OCI-LY7 (cell line): ENCODE data around the gene TMEM135. TPM values are rescaled to one million over a fixed set of nuclear protein-coding genes. Genes with fewer than 3 reads are reported as not detected.

Experiments
- BruUV-seq: library from RNA; stranded (reverse); fragments of 400-500 nt; replicated peaks from 2 replicates; lab custom pipeline; 2021; lab: Mats Ljungman, UMichigan
- CTCF ChIA-PET: fragments of 300-600 bp; sonication (Branson Sonifier 250); formaldehyde crosslinking; loops from one replicate; lab custom pipeline; 2022; ENCODE audit warnings: antibody characterized with exemption; ENCODE audit not compliant: unreplicated experiment; lab: Charles Lee
- POLR2A ChIA-PET: fragments of 300-600 bp; sonication (Branson Sonifier 250); formaldehyde crosslinking; loops from one replicate; lab custom pipeline; 2022; ENCODE audit warnings: antibody characterized with exemption; lab: Charles Lee
- DNase-seq: peaks from one replicate; pipeline ENCODE4 v3.0.0-alpha.2; 2015; ENCODE audit warnings: low spot score
- H2AFZ ChIP-seq: fragments of 200-600 bp; sonication (generic), shearing (Covaris generic); 2 replicates; pipeline ENCODE4 v1.6.1; 2014; ENCODE audit warnings: mild to moderate bottlenecking, antibody characterized with exemption, low read length, moderate library complexity
- H3K27ac ChIP-seq: fragments of 200-600 bp; sonication (generic); 2 replicates; pipeline ENCODE4 v1.5.1; 2014; ENCODE audit warnings: mixed run types, low read depth, mild to moderate bottlenecking, moderate library complexity, low read length, inconsistent platforms; ENCODE audit not compliant: poor library complexity, severe bottlenecking
- H3K36me3 ChIP-seq: fragments of 200-600 bp; sonication (generic); 2 replicates; pipeline ENCODE4 v1.6.1; 2014; ENCODE audit warnings: mild to moderate bottlenecking, antibody characterized with exemption, low read length, moderate library complexity, mixed read lengths; ENCODE audit not compliant: insufficient read depth
- H3K4me1 ChIP-seq: fragments of 200-600 bp; sonication (generic); 2 replicates; pipeline ENCODE4 v1.5.1; 2014; ENCODE audit warnings: mild to moderate bottlenecking, low read length; ENCODE audit not compliant: insufficient read depth, poor library complexity, severe bottlenecking
- H3K4me2 ChIP-seq: fragments of 200-600 bp; sonication (generic); 2 replicates; pipeline ENCODE4 v1.6.1; 2014; ENCODE audit warnings: mild to moderate bottlenecking, low read length
- H3K4me3 ChIP-seq: fragments of 200-600 bp; sonication (generic); 2 replicates; pipeline ENCODE4 v1.5.1; 2014; ENCODE audit warnings: mild to moderate bottlenecking, low read depth, low read length; ENCODE audit not compliant: poor library complexity, severe bottlenecking
- H3K79me2 ChIP-seq: fragments of 200-600 bp; sonication (generic); 2 replicates; pipeline ENCODE4 v1.6.1; 2016; ENCODE audit warnings: low read depth, mild to moderate bottlenecking, low read length, moderate library complexity, mixed read lengths; ENCODE audit not compliant: insufficient read depth
- H3K9me2 ChIP-seq: fragments of 200-600 bp; sonication (generic); 2 replicates; pipeline ENCODE4 v1.6.1; 2016; ENCODE audit warnings: mild to moderate bottlenecking, low read length, mixed read lengths; ENCODE audit not compliant: insufficient read depth
- H3K9me3 ChIP-seq: fragments of 200-600 bp; sonication (generic); 2 replicates; pipeline ENCODE4 v1.6.1; 2014; ENCODE audit warnings: mild to moderate bottlenecking, mixed run types, low read length, mixed read lengths
- H4K20me1 ChIP-seq: fragments of 200-600 bp; sonication (generic); 2 replicates; pipeline ENCODE4 v1.6.1; 2014; ENCODE audit warnings: mild to moderate bottlenecking, antibody characterized with exemption, low read length, moderate library complexity, mixed read lengths; ENCODE audit not compliant: insufficient read depth
- CTCF ChIP-seq: fragments of 200-600 bp; sonication (generic); conservative IDR thresholded peaks from 2 replicates; pipeline ENCODE4 v1.5.1; 2014; ENCODE audit warnings: mild to moderate bottlenecking, antibody characterized with exemption, low read length, moderate library complexity, mixed read lengths
- EZH2phosphoT487 ChIP-seq: fragments of 200-600 bp; sonication (generic); IDR thresholded peaks from 2 replicates; pipeline ENCODE4 v1.6.1; 2018; ENCODE audit warnings: low read depth, borderline replicate concordance, mild to moderate bottlenecking, mixed run types, antibody characterized with exemption, low read length, moderate library complexity, mixed read lengths
- intact Hi-C: fragments of 100-400 bp; cut with micrococcal nuclease; formaldehyde crosslinking; loops from one replicate; pipeline ENCODE4 v1.10.0; 2022; ENCODE audit not compliant: unreplicated experiment
- total RNA-seq, 2 experiments: library from RNA; depleted of rRNA in 1 of 2; stranded (reverse); fragments of >200 nt in 1 of 2; shearing (Covaris generic) in 1 of 2; gene quantifications; 2 replicates each; pipeline ENCODE4 v1.2.3, GENCODE V29; 2014 to 2022

TMEM135 gene
- total RNA-seq, 2 experiments from 2014 or later, result 14.5 to 56.4 TPM

GRCh38 chr11:87368151-87368550 lies 330.4 kb downstream of the TMEM135 start:
- ChIA-PET POLR2A (interaction anchor here (0.8 to 2.5 kb wide), 5 partner anchors 9 to 80 kb away, joined by 3 to 9 read pairs (median 4); no protein-coding TSS in a partner anchor), CTCF (no interaction called here)
- H3K36me3 ChIP-seq, result peaks cover 91% of the 10 kb centered on the region
- no peaks in the 10 kb centered on the region for H4K20me1 ChIP-seq
- BruUV-seq, result no TSS peak
- intact Hi-C loops, result no loop called here
- no peaks in the 10 kb centered on the region for H3K79me2 ChIP-seq
- no peaks in the 10 kb centered on the region for H3K9me2 ChIP-seq
- no peak overlapping the region for H2AFZ ChIP-seq
- no peak overlapping the region for H3K4me2 ChIP-seq
- TF ChIP-seq CTCF (no peak), EZH2phosphoT487 (no peak)
- no peak for DNase-seq
- no peak overlapping the region for H3K4me3 ChIP-seq
- H3K27ac ChIP-seq, result no peak overlapping the region
- peaks cover 28% of the 10 kb centered on the region for H3K4me1 ChIP-seq
- no peaks in the 10 kb centered on the region for H3K9me3 ChIP-seq

- Histone ChIP-seq H3K9me2 (no peaks in the 10 kb centered on the region), H3K27ac (no peak overlapping the region), H2AFZ (no peak overlapping the region), H3K4me1 (peaks cover 20% of the 10 kb centered on the region), H3K36me3 (peaks cover 91% of the 10 kb centered on the region), H3K4me2 (peak overlapping the region; percentile 10), H4K20me1 (no peaks in the 10 kb centered on the region), H3K9me3 (no peaks in the 10 kb centered on the region), H3K4me3 (no peak overlapping the region), H3K79me2 (no peaks in the 10 kb centered on the region)
- TF ChIP-seq CTCF, result no peak
- TF ChIP-seq EZH2phosphoT487, result no peak
- CTCF ChIA-PET, result no interaction called here
- POLR2A ChIA-PET, result interaction anchor here (0.9 to 2.5 kb wide), 3 partner anchors 10 to 56 kb away, joined by 3 to 9 read pairs (median 4); no protein-coding TSS in a partner anchor
- intact Hi-C loops, result no loop called here
- no TSS peak for BruUV-seq
- DNase-seq, result no peak
Measured at GRCh38 chr11:87368858-87369480, 331.2 kb downstream of the TMEM135 start.

GRCh38 chr11:87369888-87370287 lies 332.2 kb downstream of the TMEM135 start:
- Histone ChIP-seq H3K4me1 (peaks cover 13% of the 10 kb centered on the region), H3K9me2 (no peaks in the 10 kb centered on the region), H2AFZ (no peak overlapping the region), H3K4me3 (no peak overlapping the region), H3K27ac (no peak overlapping the region), H3K9me3 (no peaks in the 10 kb centered on the region), H3K36me3 (peaks cover 91% of the 10 kb centered on the region), H3K79me2 (no peaks in the 10 kb centered on the region), H3K4me2 (no peak overlapping the region), H4K20me1 (no peaks in the 10 kb centered on the region)
- no TSS peak for BruUV-seq
- no peak for DNase-seq
- ChIA-PET POLR2A (no interaction called here), CTCF (no interaction called here)
- TF ChIP-seq EZH2phosphoT487, result no peak
- TF ChIP-seq CTCF, result no peak
- intact Hi-C loops, result no loop called here
